ENCODE measurements around the gene DHCR24. TPM values are rescaled to one million over a fixed set of nuclear protein-coding genes. Genes with fewer than 3 reads are reported as not detected.

The DHCR24 gene
- total and polyA plus RNA-seq, 2 experiments from 2014 or later = 124 to 453 TPM

- TF ChIP-seq EZH2 (IDR thresholded peaks at IDR 0.05; ENCODE audit: low read depth, unreplicated experiment) = no peak
- TF ChIP-seq JUNB (IDR thresholded peaks at IDR 0.05; ENCODE audit: unreplicated experiment) = no peak
- TF ChIP-seq, protein P1, sequence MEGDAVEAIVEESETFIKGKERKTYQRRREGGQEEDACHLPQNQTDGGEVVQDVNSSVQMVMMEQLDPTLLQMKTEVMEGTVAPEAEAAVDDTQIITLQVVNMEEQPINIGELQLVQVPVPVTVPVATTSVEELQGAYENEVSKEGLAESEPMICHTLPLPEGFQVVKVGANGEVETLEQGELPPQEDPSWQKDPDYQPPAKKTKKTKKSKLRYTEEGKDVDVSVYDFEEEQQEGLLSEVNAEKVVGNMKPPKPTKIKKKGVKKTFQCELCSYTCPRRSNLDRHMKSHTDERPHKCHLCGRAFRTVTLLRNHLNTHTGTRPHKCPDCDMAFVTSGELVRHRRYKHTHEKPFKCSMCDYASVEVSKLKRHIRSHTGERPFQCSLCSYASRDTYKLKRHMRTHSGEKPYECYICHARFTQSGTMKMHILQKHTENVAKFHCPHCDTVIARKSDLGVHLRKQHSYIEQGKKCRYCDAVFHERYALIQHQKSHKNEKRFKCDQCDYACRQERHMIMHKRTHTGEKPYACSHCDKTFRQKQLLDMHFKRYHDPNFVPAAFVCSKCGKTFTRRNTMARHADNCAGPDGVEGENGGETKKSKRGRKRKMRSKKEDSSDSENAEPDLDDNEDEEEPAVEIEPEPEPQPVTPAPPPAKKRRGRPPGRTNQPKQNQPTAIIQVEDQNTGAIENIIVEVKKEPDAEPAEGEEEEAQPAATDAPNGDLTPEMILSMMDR (conservative IDR thresholded peaks at IDR 0.05; ENCODE audit: low read depth in 2 of 2) = no peak
- no peak for TF ChIP-seq STAT1 (IDR thresholded peaks at IDR 0.05; ENCODE audit: unreplicated experiment)
- TF ChIP-seq, protein P2, sequence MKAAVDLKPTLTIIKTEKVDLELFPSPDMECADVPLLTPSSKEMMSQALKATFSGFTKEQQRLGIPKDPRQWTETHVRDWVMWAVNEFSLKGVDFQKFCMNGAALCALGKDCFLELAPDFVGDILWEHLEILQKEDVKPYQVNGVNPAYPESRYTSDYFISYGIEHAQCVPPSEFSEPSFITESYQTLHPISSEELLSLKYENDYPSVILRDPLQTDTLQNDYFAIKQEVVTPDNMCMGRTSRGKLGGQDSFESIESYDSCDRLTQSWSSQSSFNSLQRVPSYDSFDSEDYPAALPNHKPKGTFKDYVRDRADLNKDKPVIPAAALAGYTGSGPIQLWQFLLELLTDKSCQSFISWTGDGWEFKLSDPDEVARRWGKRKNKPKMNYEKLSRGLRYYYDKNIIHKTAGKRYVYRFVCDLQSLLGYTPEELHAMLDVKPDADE (IDR thresholded peaks at IDR 0.05) = no peak
- no peak for TF ChIP-seq ZNF331 (CRISPR knock-in tag; IDR thresholded peaks at IDR 0.05; ENCODE audit: low read depth)
- no peak for TF ChIP-seq ZNF114 (CRISPR knock-in tag; IDR thresholded peaks at IDR 0.05)
These were observed 17.6 kb upstream of the DHCR24 start (continued) for GRCh38 chr1:54904476-54905048.

DNA sequence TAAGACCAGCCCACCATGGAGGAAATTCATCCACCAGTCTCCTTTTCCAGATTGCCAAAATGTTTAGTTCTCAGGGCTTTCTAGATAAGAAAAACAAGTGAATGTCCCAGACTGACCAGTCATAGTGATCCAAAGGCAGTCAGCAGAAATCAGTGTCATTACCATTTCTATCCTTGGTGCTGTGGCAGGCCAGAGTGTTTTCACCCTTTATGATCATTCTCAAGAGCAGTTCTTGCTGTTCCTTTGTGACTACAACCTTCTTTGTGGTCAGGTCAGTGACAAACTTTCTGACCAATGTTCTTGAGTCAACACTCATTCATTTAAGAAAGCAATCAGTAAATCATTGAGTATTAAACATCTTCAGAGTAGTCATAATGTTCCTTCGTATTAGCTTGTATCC is 7.3 kb upstream of the DHCR24 start:
- no peaks in the 10 kb centered on the region for H3K27me3 Mint-ChIP-seq (ENCODE audit: insufficient read depth, low read depth, poor library complexity)
- Histone ChIP-seq H3K4me2 (no peak overlapping the region), H3K36me3 (ENCODE audit: insufficient read depth) (no peaks in the 10 kb centered on the region), H4K20me1 (replicated peaks; ENCODE audit: insufficient read depth) (no peaks in the 10 kb centered on the region), H3K27ac (ENCODE audit: low read depth) (no peak overlapping the region), H3F3A (replicated peaks; ENCODE audit: low read depth) (no peaks in the 10 kb centered on the region), H3K4me1 (ENCODE audit: insufficient read depth) (no peaks in the 10 kb centered on the region), H3K4me3 (no peak overlapping the region), H2AFZ (0 out of 2 replicates have a peak overlapping the region, but pooled peaks have one; percentile 47), H3K27me3 (ENCODE audit: insufficient read depth) (no peaks in the 10 kb centered on the region), H3K79me2 (replicated peaks; ENCODE audit: insufficient read depth) (no peaks in the 10 kb centered on the region), H3K9me2 (ENCODE audit: insufficient read depth) (0 out of 2 replicates have a peak, but pooled peaks cover 4% of the 10 kb centered on the region)
- ATAC-seq (no peak), DNase-seq (ENCODE audit: low spot score) (no peak)
- no peaks in the 10 kb centered on the region for H3K9me3 Mint-ChIP-seq
- H3K4me1 Mint-ChIP-seq = peaks cover 2% of the 10 kb centered on the region; the same call in 2 of the 3 replicates
- H3K27ac Mint-ChIP-seq = no peak overlapping the region
- no peak overlapping the region for H3K4me3 Mint-ChIP-seq
- no peaks in the 10 kb centered on the region for H3K36me3 Mint-ChIP-seq (ENCODE audit: low read depth)
- TF ChIP-seq JUNB (IDR thresholded peaks at IDR 0.05; ENCODE audit: unreplicated experiment) = no peak
- no peak for TF ChIP-seq EZH2 (IDR thresholded peaks at IDR 0.05; ENCODE audit: low read depth, unreplicated experiment)
- TF ChIP-seq, protein P1 (conservative IDR thresholded peaks at IDR 0.05; ENCODE audit: low read depth in 2 of 2) = no peak
- TF ChIP-seq NANOG (IDR thresholded peaks at IDR 0.05; ENCODE audit: borderline replicate concordance) = no peak
- TF ChIP-seq, protein P2 (IDR thresholded peaks at IDR 0.05) = no peak
- TF ChIP-seq STAT1 (IDR thresholded peaks at IDR 0.05; ENCODE audit: unreplicated experiment) = no peak
- TF ChIP-seq POLR2AphosphoS5 (IDR thresholded peaks at IDR 0.05; ENCODE audit: low read depth) = no peak
- no peak for TF ChIP-seq ZNF462 (CRISPR knock-in tag; IDR thresholded peaks at IDR 0.05)
- TF ChIP-seq CREB1 (CRISPR knock-in tag; IDR thresholded peaks at IDR 0.05; ENCODE audit: low read depth) = no peak
- TF ChIP-seq EZH2phosphoT487 (IDR thresholded peaks at IDR 0.05; ENCODE audit: unreplicated experiment) = no peak
